H1 (cell line): ENCODE results near the gene PTPRD. TPM values are rescaled to one million over a fixed set of nuclear protein-coding genes. Genes with fewer than 3 reads are reported as not detected.
A peak's percentile ranks its signal among the peaks of the same experiment; 100 is the strongest.

ENCODE experiments used
- CTCF ChIA-PET: fragments of 300-600 bp; sonication (Branson Sonifier 250); formaldehyde crosslinking; loops from one replicate; lab custom pipeline; 2021; ENCODE audit not compliant: partially characterized antibody; lab: Charles Lee
- POLR2A ChIA-PET: fragments of 300-600 bp; sonication (Branson Sonifier 250); formaldehyde crosslinking; loops from one replicate; lab custom pipeline; 2021; ENCODE audit warnings: inconsistent platforms; ENCODE audit not compliant: partially characterized antibody; lab: Charles Lee
- DNase-seq, 2 experiments: peaks; one replicate each; pipeline versions ENCODE4 v3.0.0 to v3.0.0-alpha.2; 2010 to 2022; ENCODE audit warnings: low spot score in 2 of 2, low read depth in 1 of 2, mixed read lengths in 1 of 2
- FAIRE-seq: peaks from 2 replicates; lab custom pipeline; 2011; peaks lifted over from hg19 to GRCh38; lab: Jason Lieb, UNC
- H2AFZ ChIP-seq: 2 replicates; pipeline ENCODE4 v1.8.1; 2012; ENCODE audit warnings: low read length, inconsistent platforms
- H2AK5ac ChIP-seq: 2 replicates; pipeline ENCODE4 v1.6.1; 2013; ENCODE audit warnings: low read depth, low read length
- H2BK120ac ChIP-seq: replicated peaks from 2 replicates; pipeline ENCODE3; 2013; ENCODE audit warnings: low read depth, low read length, inconsistent platforms
- H2BK12ac ChIP-seq: 2 replicates; pipeline ENCODE4 v1.6.1; 2013; ENCODE audit warnings: low read depth, low read length
- H2BK15ac ChIP-seq: 2 replicates; pipeline ENCODE4 v1.6.1; 2013; ENCODE audit warnings: low read length
- H2BK20ac ChIP-seq: 2 replicates; pipeline ENCODE4 v1.6.1; 2013; ENCODE audit warnings: low read length
- H2BK5ac ChIP-seq: 2 replicates; pipeline ENCODE4 v1.6.1; 2013; ENCODE audit warnings: low read depth, low read length
- H3K14ac ChIP-seq: 2 replicates; pipeline ENCODE4 v1.6.1; 2013; ENCODE audit warnings: inconsistent platforms; ENCODE audit not compliant: insufficient read length
- H3K18ac ChIP-seq: 2 replicates; pipeline ENCODE4 v1.6.1; 2013; ENCODE audit warnings: low read length; ENCODE audit errors: extremely low read depth
- H3K23ac ChIP-seq: 2 replicates; pipeline ENCODE4 v1.6.1; 2013; ENCODE audit warnings: inconsistent platforms; ENCODE audit not compliant: insufficient read length
- H3K23me2 ChIP-seq: 2 replicates; pipeline ENCODE4 v1.6.1; 2013; ENCODE audit warnings: low read depth, low read length
- H3K27ac ChIP-seq: 2 replicates; pipeline ENCODE4 v1.6.1; 2011; ENCODE audit warnings: low read depth, low read length, inconsistent platforms
- H3K27me3 ChIP-seq, 4 experiments: replicated peaks in 1 of 4; 1 replicate in 1 of 4; 2 replicates in 3 of 4; pipeline versions ENCODE4 v1.6.1 to v1.8.1; 2011 to 2013; ENCODE audit warnings: low read length in 3 of 4, mild to moderate bottlenecking in 3 of 4, inconsistent platforms in 2 of 4, mixed read lengths in 2 of 4, moderate library complexity in 1 of 4; ENCODE audit not compliant: control insufficient read depth in 3 of 4, insufficient read depth in 3 of 4; ENCODE audit errors: extremely low read depth in 1 of 4
- H3K36me3 ChIP-seq, 4 experiments: 2 replicates each; pipeline versions ENCODE4 v1.6.1 to v1.8.1; 2011 to 2013; ENCODE audit warnings: mild to moderate bottlenecking in 4 of 4, low read length in 3 of 4, moderate library complexity in 2 of 4, control low read depth in 1 of 4, inconsistent platforms in 1 of 4; ENCODE audit not compliant: insufficient read depth in 4 of 4, control insufficient read depth in 2 of 4
- H3K4ac ChIP-seq: replicated peaks from 2 replicates; pipeline ENCODE3; 2013; ENCODE audit warnings: low read length, low read depth, mixed read lengths, inconsistent platforms; ENCODE audit not compliant: insufficient read length
- H3K4me1 ChIP-seq, 4 experiments: replicated peaks in 1 of 4; 1 replicate in 1 of 4; 2 replicates in 3 of 4; pipeline versions ENCODE4 v1.6.1 to v1.8.1; 2011 to 2013; ENCODE audit warnings: low read length in 3 of 4, inconsistent platforms in 2 of 4, mixed read lengths in 1 of 4; ENCODE audit not compliant: insufficient read depth in 4 of 4, control insufficient read depth in 3 of 4
- H3K4me2 ChIP-seq, 2 experiments: 2 replicates each; pipeline versions ENCODE4 v1.6.1 to v1.8.1; 2011 to 2013; ENCODE audit warnings: low read depth in 2 of 2, low read length in 2 of 2, control low read depth in 1 of 2, inconsistent platforms in 1 of 2, mild to moderate bottlenecking in 1 of 2; ENCODE audit not compliant: insufficient read depth in 1 of 2
- H3K4me3 ChIP-seq, 4 experiments: fragments of 200-600, 300-600 bp in 1 of 4; sonication (generic), shearing (Covaris generic), sonication (Bioruptor Twin) in 1 of 4; 2 replicates each; pipeline versions ENCODE4 v1.5.1 to v1.8.1; 2011 to 2016; ENCODE audit warnings: low read length in 4 of 4, low read depth in 3 of 4, control low read depth in 2 of 4, inconsistent platforms in 2 of 4, mild to moderate bottlenecking in 2 of 4, mixed read lengths in 1 of 4, moderate library complexity in 1 of 4; ENCODE audit not compliant: insufficient read depth in 2 of 4; ENCODE audit errors: extremely low read depth in 1 of 4
- H3K56ac ChIP-seq: replicated peaks from 2 replicates; pipeline ENCODE3; 2013; ENCODE audit warnings: low read depth, mild to moderate bottlenecking, mixed read lengths, low read length, inconsistent platforms; ENCODE audit not compliant: insufficient read length
- H3K79me1 ChIP-seq: 2 replicates; pipeline ENCODE4 v1.6.1; 2013; ENCODE audit warnings: low read depth, low read length, control low read depth
- H3K79me2 ChIP-seq, 2 experiments: 2 replicates each; pipeline versions ENCODE4 v1.6.1 to v1.8.1; 2012 to 2013; ENCODE audit warnings: low read length in 2 of 2, mild to moderate bottlenecking in 2 of 2, inconsistent platforms in 1 of 2; ENCODE audit not compliant: insufficient read depth in 2 of 2, control insufficient read depth in 1 of 2
- H3K9ac ChIP-seq, 4 experiments: replicated peaks in 1 of 4; 1 replicate in 1 of 4; 2 replicates in 3 of 4; pipeline versions ENCODE4 v1.6.1 to v1.8.1; 2011 to 2013; ENCODE audit warnings: low read depth in 3 of 4, low read length in 3 of 4, control low read depth in 2 of 4, mild to moderate bottlenecking in 2 of 4, moderate library complexity in 2 of 4, inconsistent platforms in 1 of 4; ENCODE audit errors: extremely low read depth in 1 of 4
- H3K9me3 ChIP-seq, 2 experiments: 2 replicates each; pipeline versions ENCODE4 v1.6.1 to v1.8.1; 2012 to 2013; ENCODE audit warnings: mild to moderate bottlenecking in 2 of 2, moderate library complexity in 2 of 2, control low read depth in 1 of 2, inconsistent platforms in 1 of 2, low read depth in 1 of 2, low read length in 1 of 2, mixed read lengths in 1 of 2; ENCODE audit not compliant: insufficient read depth in 2 of 2
- H4K20me1 ChIP-seq, 2 experiments: replicated peaks in 1 of 2; 2 replicates each; pipeline versions ENCODE3 to v1.8.1; 2011 to 2013; ENCODE audit warnings: inconsistent platforms in 2 of 2, low read length in 2 of 2, mild to moderate bottlenecking in 1 of 2; ENCODE audit not compliant: insufficient read depth in 2 of 2, control insufficient read depth in 1 of 2
- H4K5ac ChIP-seq: 2 replicates; pipeline ENCODE4 v1.6.1; 2013; ENCODE audit warnings: low read length, low read depth, mixed read lengths, inconsistent platforms; ENCODE audit not compliant: insufficient read length
- H4K8ac ChIP-seq: 2 replicates; pipeline ENCODE4 v1.8.0; 2013; ENCODE audit warnings: mild to moderate bottlenecking, moderate library complexity, low read length, inconsistent platforms; ENCODE audit not compliant: insufficient read depth; ENCODE audit errors: extremely low read depth
- H4K91ac ChIP-seq: replicated peaks from 2 replicates; pipeline ENCODE3; 2013; ENCODE audit warnings: low read length, mixed read lengths, inconsistent platforms; ENCODE audit not compliant: insufficient read length
- BCL11A ChIP-seq, 2 experiments: IDR thresholded peaks; one replicate each; pipeline ENCODE4 v1.6.1; 2011; ENCODE audit warnings: low read depth in 2 of 2, low read length in 2 of 2, mild to moderate bottlenecking in 2 of 2
- CHD2 ChIP-seq: IDR thresholded peaks from 2 replicates; pipeline ENCODE4 v1.6.1; 2012; ENCODE audit warnings: low read length, improper control_type of control experiment
- HDAC6 ChIP-seq: IDR thresholded peaks from one replicate; pipeline ENCODE4 v1.7.1; 2012; ENCODE audit warnings: low read depth, mild to moderate bottlenecking, inconsistent platforms, low read length, moderate library complexity
- POLR2AphosphoS5 ChIP-seq: IDR thresholded peaks from 2 replicates; pipeline ENCODE4 v1.6.1; 2011; ENCODE audit warnings: low read depth, low read length
- RAD21 ChIP-seq, 2 experiments: IDR thresholded peaks in 1 of 2; conservative IDR thresholded peaks in 1 of 2; 2 replicates each; pipeline ENCODE4 v1.6.1; 2011; ENCODE audit warnings: low read depth in 2 of 2, low read length in 2 of 2, improper control_type of control experiment in 1 of 2, inconsistent platforms in 1 of 2, mild to moderate bottlenecking in 1 of 2, moderate library complexity in 1 of 2
- RNF2 ChIP-seq: fragments of 200-900, 300-1000 bp; sonication (generic); IDR thresholded peaks from 2 replicates; pipeline ENCODE4 v1.7.1; 2016; ENCODE audit warnings: borderline replicate concordance, low read depth, mild to moderate bottlenecking, antibody characterized with exemption, low read length; ENCODE audit not compliant: poor library complexity, severe bottlenecking; ENCODE audit errors: missing control alignments
- SIX5 ChIP-seq: IDR thresholded peaks from 2 replicates; pipeline ENCODE4 v1.6.1; 2011; ENCODE audit warnings: mild to moderate bottlenecking, low read depth, low read length
- SP1 ChIP-seq: IDR thresholded peaks from 2 replicates; pipeline ENCODE4 v1.6.1; 2011; ENCODE audit warnings: low read depth, low read length
- TBP ChIP-seq: IDR thresholded peaks from 2 replicates; pipeline ENCODE4 v1.6.1; 2011; ENCODE audit warnings: low read depth, low read length, improper control_type of control experiment
- WGBS, 2 experiments: shearing (Covaris generic) in 1 of 2; methylation state at CpG; one replicate each; pipeline versions ENCODE4 v1.1.6 to v1.1.7; 2013 to 2015; ENCODE audit warnings: low lambda C conversion rate in 2 of 2, mixed read lengths in 2 of 2, inconsistent platforms in 1 of 2, low coverage in 1 of 2, missing lambda C conversion rate in 1 of 2; ENCODE audit not compliant: insufficient replicate concordance in 2 of 2, insufficient coverage in 1 of 2, insufficient read length in 1 of 2; ENCODE audit errors: extremely low coverage in 1 of 2, missing lambda C conversion rate in 1 of 2; 5-methylcytosine and 5-hydroxymethylcytosine counted together
- polyA plus RNA-seq, 7 experiments: library from polyadenylated mRNA; depleted of rRNA in 3 of 7; stranded (reverse) in 5 of 7; unstranded in 2 of 7; fragments of >200 nt in 5 of 7; fragments of 200-250 nt in 2 of 7; gene quantifications; 1 replicate in 5 of 7; 2 replicates in 1 of 7; 4 replicates in 1 of 7; pipeline versions ENCODE4 v1.2.1 to v1.2.3, GENCODE V29; 2011 to 2013; ENCODE audit warnings: missing spikeins in 2 of 7, mixed read lengths in 2 of 7
- total RNA-seq: library from RNA; stranded (reverse); fragmentation: NEBNext Ultra II Directional; extraction: Animal tissue kit (Norgen Biotek cat#: 25700); gene quantifications from 2 replicates; pipeline ENCODE4 v1.2.1, GENCODE V29; 2021

The PTPRD gene
- total and polyA plus RNA-seq, 2 of the 8 experiments (the other 6 are each of a cell fraction or from before 2014, with no cell fraction given) = 17.2 to 77.0 TPM

DNA sequence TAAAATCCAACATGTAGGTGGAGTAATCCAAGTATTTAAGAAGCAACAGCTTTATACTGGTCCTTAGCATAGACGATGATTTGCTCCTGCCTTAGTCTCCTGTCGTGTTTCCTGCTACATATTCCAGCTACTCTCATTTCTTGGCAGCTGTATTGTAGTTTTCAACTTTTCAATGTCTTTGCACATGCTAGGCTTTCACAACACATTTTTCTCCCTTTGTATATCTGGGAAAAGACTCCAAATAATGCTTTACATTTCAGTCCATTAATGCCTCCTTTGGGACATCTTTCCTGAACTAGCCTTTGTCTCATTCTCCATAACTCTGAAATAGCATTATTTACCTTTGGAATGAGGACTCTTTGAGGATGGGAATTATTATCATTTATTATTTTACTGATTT, 508.0 kb downstream of the PTPRD start:
- no peak overlapping the region for H3K4me3 ChIP-seq
- no peak overlapping the region for H3K4me2 ChIP-seq
- H2AK5ac ChIP-seq = no peak overlapping the region
- no peaks in the 10 kb centered on the region for H3K36me3 ChIP-seq
- no peak overlapping the region for H3K56ac ChIP-seq
- no peaks in the 10 kb centered on the region for H4K20me1 ChIP-seq
- no peak overlapping the region for H2BK15ac ChIP-seq
- H4K91ac ChIP-seq = no peak overlapping the region
- no peaks in the 10 kb centered on the region for H3K79me1 ChIP-seq
- H2BK12ac ChIP-seq = no peak overlapping the region
- peak overlapping the region; percentile 4; the same call in 1 of the 2 replicates for H2AFZ ChIP-seq
- FAIRE-seq = no peak
- CTCF ChIA-PET = interaction anchor here (0.8 to 1.0 kb wide), 2 partner anchors 9 to 128 kb away, joined by 3 read pairs; no protein-coding TSS in a partner anchor
- TF ChIP-seq CHD2 (no peak), RNF2 (no peak), SP1 (no peak), RAD21 (IDR thresholded peaks at IDR 0.05 in 1 of 2, conservative IDR thresholded peaks at IDR 0.05 in 1 of 2; ENCODE audit: low read depth in 2 of 2, low read length in 2 of 2) (no peak), HDAC6 (no peak), POLR2AphosphoS5 (no peak), TBP (no peak), BCL11A (IDR thresholded peaks at IDR 0.05; ENCODE audit: low read depth in 2 of 2, low read length in 2 of 2) (no peak), SIX5 (no peak)
- H2BK120ac ChIP-seq = no peak overlapping the region
- H3K27ac ChIP-seq = no peak overlapping the region
- H3K14ac ChIP-seq = no peak overlapping the region
- no peak overlapping the region for H2BK20ac ChIP-seq
- POLR2A ChIA-PET = no interaction called here
- H3K27me3 ChIP-seq = no peaks in the 10 kb centered on the region
- no peaks in the 10 kb centered on the region for H3K23me2 ChIP-seq
- no peaks in the 10 kb centered on the region for H3K9me3 ChIP-seq
- H4K8ac ChIP-seq = no peak overlapping the region
- WGBS, 2 experiments = 96% methylated on average over 2 of the region's 2 CpGs; no CpG with 5 or more reads in 1 of the 2 experiments
- no peak overlapping the region for H2BK5ac ChIP-seq
- no peak overlapping the region for H3K18ac ChIP-seq
- H3K23ac ChIP-seq = no peak overlapping the region
- H3K9ac ChIP-seq = no peak overlapping the region
- no peaks in the 10 kb centered on the region for H3K79me2 ChIP-seq
- no peaks in the 10 kb centered on the region for H3K4me1 ChIP-seq
- no peak overlapping the region for H3K4ac ChIP-seq
- DNase-seq = no peak
- H4K5ac ChIP-seq = no peak overlapping the region
